Hepatocyte (in vitro differentiated cells): ENCODE data around the gene EFNB2. TPM values are rescaled to one million over a fixed set of nuclear protein-coding genes. Genes with fewer than 3 reads are reported as not detected.

Source experiments
- DNase-seq: peaks from one replicate; pipeline ENCODE4 v3.0.0-alpha.2; 2016; ENCODE audit warnings: low spot score
- H2AFZ ChIP-seq: fragments of 200-600 bp; sonication (generic); 2 replicates; pipeline ENCODE4 v1.6.0; 2016; ENCODE audit warnings: antibody characterized with exemption, mild to moderate bottlenecking
- H3K27ac ChIP-seq: fragments of 200-600 bp; sonication (generic); 2 replicates; pipeline ENCODE4 v1.5.1; 2016; ENCODE audit warnings: mild to moderate bottlenecking
- H3K27me3 ChIP-seq: fragments of 200-600 bp; sonication (generic); 2 replicates; pipeline ENCODE4 v1.6.1; 2016
- H3K36me3 ChIP-seq: fragments of 200-600 bp; sonication (generic); replicated peaks from 2 replicates; pipeline ENCODE4 v1.5.1; 2016; ENCODE audit warnings: low read depth; ENCODE audit not compliant: insufficient read depth
- H3K4me1 ChIP-seq: fragments of 200-600 bp; sonication (generic); 2 replicates; pipeline ENCODE4 v1.5.1; 2016; ENCODE audit warnings: mild to moderate bottlenecking, moderate library complexity; ENCODE audit not compliant: insufficient read depth
- H3K4me2 ChIP-seq: fragments of 200-600 bp; sonication (generic); 2 replicates; pipeline ENCODE4 v1.6.0; 2016
- H3K4me3 ChIP-seq: fragments of 200-600 bp; sonication (generic); 2 replicates; pipeline ENCODE4 v1.5.1; 2016; ENCODE audit warnings: mild to moderate bottlenecking
- H3K79me2 ChIP-seq: fragments of 200-600 bp; sonication (generic); 2 replicates; pipeline ENCODE4 v1.6.0; 2017; ENCODE audit warnings: mild to moderate bottlenecking
- H3K9me2 ChIP-seq: fragments of 200-600 bp; sonication (generic); replicated peaks from 2 replicates; pipeline ENCODE4 v1.6.0; 2017; ENCODE audit warnings: mild to moderate bottlenecking; ENCODE audit not compliant: insufficient read depth
- H3K9me3 ChIP-seq: fragments of 200-600 bp; sonication (generic); 2 replicates; pipeline ENCODE4 v1.5.1; 2016; ENCODE audit warnings: low read depth, mild to moderate bottlenecking
- H4K20me1 ChIP-seq: fragments of 200-600 bp; sonication (generic); 2 replicates; pipeline ENCODE4 v1.6.0; 2016; ENCODE audit warnings: mild to moderate bottlenecking; ENCODE audit not compliant: insufficient read depth, poor library complexity, severe bottlenecking
- EZH2 ChIP-seq: fragments of 200-600 bp; sonication (generic); IDR thresholded peaks from 2 replicates; pipeline ENCODE4 v1.6.1; 2016; ENCODE audit warnings: antibody characterized with exemption, mild to moderate bottlenecking, borderline replicate concordance
- EZH2phosphoT487 ChIP-seq: fragments of 200-600 bp; sonication (generic); IDR thresholded peaks from one replicate; pipeline ENCODE4 v1.6.1; 2018; ENCODE audit warnings: antibody characterized with exemption, mild to moderate bottlenecking, low read depth, moderate library complexity; ENCODE audit not compliant: unreplicated experiment, severe bottlenecking
- WGBS: methylation state at CpG from one replicate; pipeline ENCODE4 v1.1.6; 2016; ENCODE audit warnings: low lambda C conversion rate; ENCODE audit errors: missing lambda C conversion rate; 5-methylcytosine and 5-hydroxymethylcytosine counted together
- polyA plus RNA-seq: library from polyadenylated mRNA; unstranded; fragments of >200 nt; fragmentation: Nextera tagmentation; extraction: Ambion mirVana; gene quantifications from 2 replicates; pipeline ENCODE4 v1.2.1, GENCODE V29; 2016
- total RNA-seq: library from RNA; depleted of rRNA; stranded (reverse); fragments of >200 nt; gene quantifications from 2 replicates; pipeline ENCODE4 v1.2.3, GENCODE V29; 2014
- TF ChIP-seq, protein P1 (sequence below): fragments of 200-600 bp; sonication (generic); IDR thresholded peaks from 2 replicates; pipeline ENCODE4 v1.5.1; 2016; ENCODE audit warnings: antibody characterized with exemption, mild to moderate bottlenecking; ENCODE audit not compliant: poor library complexity

EFNB2 gene
- total and polyA plus RNA-seq, 2 experiments from 2014 or later = 62.4 to 63.3 TPM

DNA sequence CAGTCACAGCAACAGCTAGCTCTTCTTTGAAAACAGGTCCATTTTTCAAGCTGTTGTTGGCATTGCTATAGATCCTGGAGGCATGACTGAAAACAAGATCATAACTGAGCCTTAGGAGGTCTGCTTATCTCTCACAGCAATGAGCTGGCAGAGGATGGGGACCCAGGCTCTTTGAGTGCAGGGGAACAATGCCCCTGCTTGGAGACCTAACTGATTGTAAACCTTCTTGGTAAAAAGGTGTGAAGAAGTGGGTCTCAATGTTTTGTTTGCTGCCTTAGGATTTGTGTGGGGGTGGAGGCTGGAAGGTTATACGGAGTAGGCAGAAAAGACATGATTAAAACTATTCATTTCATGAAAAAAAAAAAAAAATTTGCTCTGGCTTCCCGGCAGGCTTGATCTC is 94.6 kb downstream of the EFNB2 start:
- TF ChIP-seq EZH2 (no peak), EZH2phosphoT487 (no peak)
- TF ChIP-seq, protein P1, sequence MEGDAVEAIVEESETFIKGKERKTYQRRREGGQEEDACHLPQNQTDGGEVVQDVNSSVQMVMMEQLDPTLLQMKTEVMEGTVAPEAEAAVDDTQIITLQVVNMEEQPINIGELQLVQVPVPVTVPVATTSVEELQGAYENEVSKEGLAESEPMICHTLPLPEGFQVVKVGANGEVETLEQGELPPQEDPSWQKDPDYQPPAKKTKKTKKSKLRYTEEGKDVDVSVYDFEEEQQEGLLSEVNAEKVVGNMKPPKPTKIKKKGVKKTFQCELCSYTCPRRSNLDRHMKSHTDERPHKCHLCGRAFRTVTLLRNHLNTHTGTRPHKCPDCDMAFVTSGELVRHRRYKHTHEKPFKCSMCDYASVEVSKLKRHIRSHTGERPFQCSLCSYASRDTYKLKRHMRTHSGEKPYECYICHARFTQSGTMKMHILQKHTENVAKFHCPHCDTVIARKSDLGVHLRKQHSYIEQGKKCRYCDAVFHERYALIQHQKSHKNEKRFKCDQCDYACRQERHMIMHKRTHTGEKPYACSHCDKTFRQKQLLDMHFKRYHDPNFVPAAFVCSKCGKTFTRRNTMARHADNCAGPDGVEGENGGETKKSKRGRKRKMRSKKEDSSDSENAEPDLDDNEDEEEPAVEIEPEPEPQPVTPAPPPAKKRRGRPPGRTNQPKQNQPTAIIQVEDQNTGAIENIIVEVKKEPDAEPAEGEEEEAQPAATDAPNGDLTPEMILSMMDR = no peak
- no peaks in the 10 kb centered on the region for H3K4me1 ChIP-seq
- no peak overlapping the region for H3K4me3 ChIP-seq
- H3K27ac ChIP-seq = no peak overlapping the region
- H3K4me2 ChIP-seq = no peak overlapping the region
- H3K79me2 ChIP-seq = no peaks in the 10 kb centered on the region
- no peaks in the 10 kb centered on the region for H3K9me3 ChIP-seq
- H4K20me1 ChIP-seq = no peaks in the 10 kb centered on the region
- 22% methylated on average over 2 of the region's 2 CpGs for WGBS
- H3K27me3 ChIP-seq = no peaks in the 10 kb centered on the region
- no peaks in the 10 kb centered on the region for H3K9me2 ChIP-seq
- H3K36me3 ChIP-seq = no peaks in the 10 kb centered on the region
- H2AFZ ChIP-seq = no peak overlapping the region
- no peak for DNase-seq

Other genes starting within 250 kb of the EFNB2 start
- gene ARGLU1, start 32.5 kb upstream of the EFNB2 start, total RNA-seq = 104 and 126 TPM in 2 replicates
- gene ARGLU1, start 32.5 kb upstream of the EFNB2 start, polyA plus RNA-seq = 121 and 168 TPM in 2 replicates